ENCODE data around the gene SESN1. TPM values are rescaled to one million over a fixed set of nuclear protein-coding genes. Genes with fewer than 3 reads are reported as not detected.
"Not testable (repeated sequence)": the region's sequence is repeated elsewhere in the genome, so short reads cannot be mapped to it uniquely, and the experiment has no call there.

Gene SESN1
- 100 to 1,000 TPM in 2 of 7 donors, 10 to 100 TPM in 5; 26.8 to 115 (median 65.9) TPM for total RNA-seq
- polyA plus RNA-seq, result 10 to 100 TPM; 32.4 to 55.3 (median 33.8) TPM
- long read RNA-seq, donor 1, partial matches to known transcripts, result 14 of 18 reads
- long read RNA-seq, donor 1, other reads (novel, unspliced or antisense), result 0 of 18 reads
- long read RNA-seq, donor 2, transcript SESN1-202 (10 exons, 2,676 nt), result major isoform, 7 of 16 reads
- long read RNA-seq, donor 2, partial matches to known transcripts, result 7 of 16 reads
- long read RNA-seq, donor 2, other reads (novel, unspliced or antisense), result 0 of 16 reads

DNA sequence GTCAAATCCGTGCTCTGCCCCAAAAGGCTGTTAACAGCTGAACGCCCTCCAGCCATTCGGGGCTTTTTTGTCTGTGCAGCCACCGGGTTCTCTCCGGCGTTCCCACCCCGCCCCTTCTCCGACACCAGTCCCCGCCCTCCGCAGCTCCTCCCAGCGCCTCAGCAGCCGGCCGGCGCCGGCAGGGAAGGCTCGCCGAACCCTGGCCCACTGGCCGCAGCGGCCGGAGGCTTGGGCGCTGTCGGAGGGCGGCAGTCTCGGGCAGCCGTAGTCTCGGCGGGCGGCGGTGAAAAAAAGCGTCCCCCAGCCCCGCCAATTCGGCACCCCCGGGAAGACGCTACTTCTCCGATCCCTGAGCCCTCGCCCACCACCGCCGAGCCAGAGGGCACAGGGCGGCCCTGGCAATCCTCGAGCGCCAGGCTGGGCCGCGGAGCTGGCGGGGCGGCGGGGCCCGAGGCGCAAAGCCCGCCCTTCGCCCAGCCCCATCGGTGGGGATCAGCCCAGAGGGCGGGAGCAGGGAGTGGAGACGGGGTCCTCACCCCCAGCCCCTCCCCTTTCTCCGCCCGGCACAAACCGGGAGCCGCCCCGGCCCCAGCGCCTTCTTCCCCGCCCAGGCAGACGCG is at the start of gene SESN1:
SESN1 (minus strand) TSS at position 431 of the 620 bp plus-strand sequence. CDS start 773 bp downstream, outside the sequence.
- WGBS, 5 donors, result 0 to 1% (median 0%) methylated on average over 25 to 62 of the region's 62 CpGs

DNA sequence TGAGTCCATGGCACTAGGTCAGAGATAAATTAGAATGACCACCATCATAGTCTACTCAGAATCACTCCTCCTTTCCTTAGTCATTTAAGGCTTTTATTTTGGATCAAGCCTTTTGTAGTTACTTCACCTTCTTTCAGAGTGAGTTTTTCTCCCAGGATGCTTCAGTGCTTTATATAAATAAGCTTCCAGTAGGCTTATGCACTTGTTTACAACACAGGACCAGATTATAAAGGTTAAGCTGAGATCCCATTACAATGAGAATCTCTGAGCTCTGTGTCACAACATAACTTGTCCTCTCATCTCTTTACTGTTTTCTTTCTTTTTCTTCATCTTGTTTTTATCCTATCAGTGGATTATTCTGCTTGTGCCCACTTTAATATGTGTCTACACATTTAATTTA is 48.5 kb upstream of the SESN1 start:
- no peak overlapping the region for H3K27ac ChIP-seq
- DNase-seq, result no peak
- H3K4me3 ChIP-seq, result no peak overlapping the region
- peaks cover 0 to 21% (median 3%) of the 10 kb centered on the region in 6 donors for H3K36me3 ChIP-seq
- intact Hi-C loops (cut with DNase I; ENCODE audit: low total_unique reads), result no loop called here
- no peaks in the 10 kb centered on the region for H3K27me3 ChIP-seq (replicated peaks in 1 of 7)
- TF ChIP-seq, protein P1, sequence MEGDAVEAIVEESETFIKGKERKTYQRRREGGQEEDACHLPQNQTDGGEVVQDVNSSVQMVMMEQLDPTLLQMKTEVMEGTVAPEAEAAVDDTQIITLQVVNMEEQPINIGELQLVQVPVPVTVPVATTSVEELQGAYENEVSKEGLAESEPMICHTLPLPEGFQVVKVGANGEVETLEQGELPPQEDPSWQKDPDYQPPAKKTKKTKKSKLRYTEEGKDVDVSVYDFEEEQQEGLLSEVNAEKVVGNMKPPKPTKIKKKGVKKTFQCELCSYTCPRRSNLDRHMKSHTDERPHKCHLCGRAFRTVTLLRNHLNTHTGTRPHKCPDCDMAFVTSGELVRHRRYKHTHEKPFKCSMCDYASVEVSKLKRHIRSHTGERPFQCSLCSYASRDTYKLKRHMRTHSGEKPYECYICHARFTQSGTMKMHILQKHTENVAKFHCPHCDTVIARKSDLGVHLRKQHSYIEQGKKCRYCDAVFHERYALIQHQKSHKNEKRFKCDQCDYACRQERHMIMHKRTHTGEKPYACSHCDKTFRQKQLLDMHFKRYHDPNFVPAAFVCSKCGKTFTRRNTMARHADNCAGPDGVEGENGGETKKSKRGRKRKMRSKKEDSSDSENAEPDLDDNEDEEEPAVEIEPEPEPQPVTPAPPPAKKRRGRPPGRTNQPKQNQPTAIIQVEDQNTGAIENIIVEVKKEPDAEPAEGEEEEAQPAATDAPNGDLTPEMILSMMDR (IDR thresholded peaks at IDR 0.05 in 8 of 11, conservative IDR thresholded peaks at IDR 0.05 in 3 of 11), result no peak
- TF ChIP-seq POLR2AphosphoS5 (IDR thresholded peaks at IDR 0.05), result no peak
- no peak for TF ChIP-seq POLR2A (IDR thresholded peaks at IDR 0.05)
- H3K9me3 ChIP-seq, result peaks cover 0 to 4% (median 0%) of the 10 kb centered on the region in 8 donors
- H3K4me1 ChIP-seq, result no peaks in the 10 kb centered on the region

More for the DNA sequence above, at the start of gene SESN1:
- TF ChIP-seq POLR2AphosphoS5 (IDR thresholded peaks at IDR 0.05) (peak; percentile 92 to 94 (median 93)), POLR2A (IDR thresholded peaks at IDR 0.05) (peak; percentile 57 to 87 (median 63))
- TF ChIP-seq, protein P1 (IDR thresholded peaks at IDR 0.05 in 8 of 11, conservative IDR thresholded peaks at IDR 0.05 in 3 of 11), result peak in 3 of 11 experiments; percentile 13 to 19 (median 16)
- Histone ChIP-seq H3K36me3 (no peaks in the 10 kb centered on the region), H3K4me1 (peaks cover 25 to 66% (median 53%) of the 10 kb centered on the region in 6 donors), H3K27me3 (replicated peaks in 1 of 7) (no peaks in the 10 kb centered on the region), H3K4me3 (peak within 1 kb of the TSS; percentile 66 to 84 (median 70)), H3K27ac (peak within 1 kb of the TSS; percentile 93 to 100 (median 99)), H3K9me3 (no peaks in the 10 kb centered on the region)
- intact Hi-C loops (cut with DNase I; ENCODE audit: low total_unique reads), result no loop called here
- peak; percentile 98 for DNase-seq

DNA sequence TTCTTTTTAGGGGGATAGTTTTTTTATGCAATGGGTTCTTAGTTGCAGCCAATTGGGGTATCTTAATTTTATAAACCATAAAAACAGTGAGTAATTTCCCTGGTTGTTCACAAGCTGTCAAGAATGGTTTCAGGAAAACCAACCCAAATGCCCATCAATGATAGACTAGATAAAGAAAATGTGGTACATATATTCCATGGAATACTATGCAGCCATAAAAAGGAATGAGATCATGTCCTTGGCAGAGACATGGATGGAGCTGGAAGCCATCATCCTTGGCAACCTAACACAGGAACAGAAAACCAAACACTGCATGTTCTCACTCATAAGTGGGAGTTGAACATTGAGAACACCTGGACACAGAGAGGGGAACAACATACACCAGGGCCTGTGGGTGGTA is 47.4 kb upstream of the SESN1 start:
- H3K27me3 ChIP-seq (replicated peaks in 1 of 7); intact Hi-C loops (cut with DNase I; ENCODE audit: low total_unique reads); H3K9me3 ChIP-seq; H3K27ac ChIP-seq; DNase-seq; H3K4me3 ChIP-seq; H3K4me1 ChIP-seq: not testable (repeated sequence)
- peaks cover 0 to 18% (median 3%) of the 10 kb centered on the region in 6 donors for H3K36me3 ChIP-seq

DNA sequence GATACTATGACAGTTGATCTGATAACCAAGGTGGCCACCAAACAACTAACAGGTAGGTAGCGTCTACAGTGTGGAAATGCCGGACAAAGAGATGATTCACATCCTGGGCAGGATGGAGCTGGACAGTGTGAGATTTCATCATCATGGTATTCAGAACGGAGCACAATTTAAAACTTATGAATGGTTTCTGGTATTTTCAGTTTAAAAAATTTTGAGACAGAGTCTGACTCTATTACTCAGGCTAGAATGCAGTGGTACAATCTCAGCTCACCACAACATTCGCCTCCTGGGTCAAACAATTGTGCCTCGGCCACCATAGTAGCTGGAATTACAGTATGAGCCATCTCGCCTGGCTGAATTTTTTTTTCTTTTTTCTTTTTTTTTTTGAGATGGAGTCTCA is 44.5 kb upstream of the SESN1 start:
- TF ChIP-seq POLR2AphosphoS5 (IDR thresholded peaks at IDR 0.05) (no peak), POLR2A (IDR thresholded peaks at IDR 0.05) (no peak)
- TF ChIP-seq, protein P1 (IDR thresholded peaks at IDR 0.05 in 8 of 11, conservative IDR thresholded peaks at IDR 0.05 in 3 of 11), result no peak
- no peaks in the 10 kb centered on the region for H3K4me1 ChIP-seq
- H3K4me3 ChIP-seq, result no peak overlapping the region
- H3K27ac ChIP-seq, result no peak overlapping the region
- 82 to 93% (median 88%) methylated on average over 6 of the region's 6 CpGs for WGBS, 5 donors
- intact Hi-C loops (cut with DNase I; ENCODE audit: low total_unique reads), result no loop called here
- peaks cover 0 to 14% (median 3%) of the 10 kb centered on the region in 6 donors for H3K36me3 ChIP-seq
- no peak for DNase-seq
- H3K27me3 ChIP-seq (replicated peaks in 1 of 7), result no peaks in the 10 kb centered on the region
- H3K9me3 ChIP-seq, result peaks cover 0 to 4% (median 0%) of the 10 kb centered on the region in 8 donors

DNA sequence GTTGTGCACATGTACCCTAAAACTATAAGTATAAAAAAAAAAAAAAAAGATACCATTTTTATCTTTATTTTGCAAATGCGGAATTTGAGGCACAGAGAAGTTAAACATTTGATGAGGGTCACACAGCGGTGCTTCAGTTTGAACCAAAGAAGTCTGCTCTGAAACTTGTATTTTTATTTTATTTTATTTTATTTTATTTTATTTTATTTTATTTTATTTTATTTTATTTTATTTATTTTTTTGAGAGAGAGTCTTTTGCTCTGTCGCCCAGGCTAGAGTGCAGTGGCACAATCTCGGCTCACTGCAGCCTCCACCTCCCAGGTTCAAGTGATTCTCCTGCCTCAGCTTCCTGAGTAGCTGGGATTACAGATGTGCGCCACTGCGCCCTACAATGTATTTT is 41.9 kb upstream of the SESN1 start:
- H3K4me1 ChIP-seq; DNase-seq; H3K9me3 ChIP-seq; intact Hi-C loops (cut with DNase I; ENCODE audit: low total_unique reads); H3K27me3 ChIP-seq (replicated peaks in 1 of 7); H3K4me3 ChIP-seq; H3K27ac ChIP-seq: not testable (repeated sequence)
- 86 to 98% (median 98%) methylated on average over 6 of the region's 6 CpGs for WGBS, 5 donors
- peaks cover 0 to 19% (median 3%) of the 10 kb centered on the region in 6 donors for H3K36me3 ChIP-seq

DNA sequence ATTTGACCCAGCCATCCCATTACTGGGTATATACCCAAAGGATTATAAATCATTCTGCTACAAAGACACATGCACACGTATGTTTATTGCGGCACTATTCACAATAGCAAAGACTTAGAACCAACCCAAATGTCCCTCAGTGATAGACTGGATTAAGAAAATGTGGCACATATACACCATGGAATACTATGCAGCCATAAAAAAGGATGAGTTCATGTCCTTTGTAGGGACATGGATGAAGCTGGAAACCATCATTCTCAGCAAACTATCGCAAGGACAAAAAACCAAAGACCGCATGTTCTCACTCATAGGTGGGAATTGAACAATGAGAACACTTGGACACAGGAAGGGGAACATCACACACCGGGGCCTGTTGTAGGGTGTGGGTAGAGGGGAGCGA is 41.4 kb upstream of the SESN1 start:
- H3K27ac ChIP-seq; H3K27me3 ChIP-seq (replicated peaks in 1 of 7); DNase-seq; H3K4me3 ChIP-seq; intact Hi-C loops (cut with DNase I; ENCODE audit: low total_unique reads); H3K9me3 ChIP-seq; H3K4me1 ChIP-seq: not testable (repeated sequence)
- H3K36me3 ChIP-seq, result peaks cover 0 to 17% (median 2%) of the 10 kb centered on the region in 6 donors
- WGBS, 5 donors, result 92 to 97% (median 97%) methylated on average over 5 to 6 of the region's 6 CpGs

DNA sequence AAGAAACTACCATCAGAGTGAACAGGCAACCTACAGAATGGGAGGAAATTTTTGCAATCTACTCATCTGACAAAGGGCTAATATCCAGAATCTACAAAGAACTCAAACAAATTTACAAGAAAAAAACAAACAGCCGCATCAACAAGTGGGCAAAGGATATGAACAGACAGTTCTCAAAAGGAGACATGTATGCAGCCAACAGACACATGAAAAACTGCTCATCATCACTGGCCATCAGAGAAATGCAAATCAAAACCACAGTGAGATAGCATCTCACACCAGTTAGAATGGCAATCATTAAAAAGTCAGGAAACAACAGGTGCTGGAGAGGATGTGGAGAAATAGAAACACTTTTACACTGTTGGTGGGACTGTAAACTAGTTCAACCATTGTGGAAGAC is 41.0 kb upstream of the SESN1 start:
- H3K4me3 ChIP-seq; H3K9me3 ChIP-seq; intact Hi-C loops (cut with DNase I; ENCODE audit: low total_unique reads); H3K4me1 ChIP-seq; H3K27ac ChIP-seq; H3K27me3 ChIP-seq (replicated peaks in 1 of 7); DNase-seq: not testable (repeated sequence)
- peaks cover 0 to 13% (median 0%) of the 10 kb centered on the region in 6 donors for H3K36me3 ChIP-seq
- WGBS, 5 donors, result 94 to 100% (median 97%) methylated on average over 1 of the region's 1 CpG
